ENCODE measurements around the gene MYH7. TPM values are rescaled to one million over a fixed set of nuclear protein-coding genes. Genes with fewer than 3 reads are reported as not detected.

The MYH7 gene
- polyA plus RNA-seq, 1 of the 3 experiments (the other 2 are of a cell fraction): not detected

DNA sequence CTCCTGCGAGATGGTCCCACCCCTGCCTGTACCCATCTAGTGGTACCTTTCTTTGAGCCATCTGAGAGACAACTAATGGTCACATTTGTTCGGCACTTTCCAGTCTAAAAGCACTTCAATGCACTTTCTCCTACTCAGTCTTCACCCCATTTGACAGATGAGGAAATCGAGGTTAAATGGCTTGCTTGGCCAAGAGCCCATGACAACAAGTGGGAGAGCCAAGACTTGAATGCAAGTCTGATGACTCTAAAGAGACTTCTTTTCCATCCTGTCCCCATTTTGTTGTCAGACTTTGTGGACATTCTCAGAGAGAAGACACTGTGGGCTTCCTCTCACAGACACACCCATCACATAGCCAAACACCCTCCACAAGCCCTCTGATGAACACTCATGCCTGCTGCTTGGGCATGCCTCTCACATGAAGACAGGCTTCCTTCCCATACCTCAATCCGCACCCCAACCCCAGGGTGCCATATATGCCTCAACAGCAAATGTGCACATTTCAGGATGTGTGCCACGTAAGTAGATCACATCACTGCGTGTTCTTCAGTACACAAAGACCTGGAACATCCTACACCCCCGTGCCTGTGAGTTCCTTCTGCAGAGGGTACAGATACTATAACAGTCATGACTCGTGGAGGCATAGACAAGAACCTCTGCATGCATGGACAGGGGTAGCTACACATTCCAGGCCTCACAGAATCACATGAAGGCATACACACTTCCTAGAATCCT lies 805 bp downstream of the MYH7 start:
- Histone ChIP-seq H3K36me3 (replicated peaks in 1 of 2; ENCODE audit: control insufficient read depth in 1 of 2, insufficient read depth in 2 of 2, low read length in 1 of 2) (no peaks in the 10 kb centered on the region), H3K4me3 (ENCODE audit: low read depth in 2 of 2, low read length in 1 of 2) (no peak overlapping the region), H3K9ac (no peak overlapping the region), H4K20me1 (ENCODE audit: insufficient read depth) (no peaks in the 10 kb centered on the region), H2AFZ (ENCODE audit: low read depth) (no peak overlapping the region), H3K4me2 (no peak overlapping the region), H3K79me2 (ENCODE audit: insufficient read depth) (no peaks in the 10 kb centered on the region), H3K27ac (ENCODE audit: low read depth in 2 of 2, low read length in 1 of 2) (no peak overlapping the region), H3K9me2 (no peaks in the 10 kb centered on the region), H3K4me1 (ENCODE audit: control insufficient read depth in 1 of 2, insufficient read depth in 2 of 2, low read depth in 1 of 2, low read length in 1 of 2) (no peaks in the 10 kb centered on the region; a peak in 1 of 4 replicates), H3K27me3 (ENCODE audit: insufficient read depth) (peaks cover 7% of the 10 kb centered on the region; the same call in 1 of the 2 replicates), H3K9me3 (no peaks in the 10 kb centered on the region), H3F3A (replicated peaks; ENCODE audit: insufficient read depth) (no peaks in the 10 kb centered on the region)
- DNase-seq: no peak
- WGBS (ENCODE audit: low lambda C conversion rate): 16% methylated on average over 8 of the region's 8 CpGs
- TF ChIP-seq EZH2phosphoT487 (IDR thresholded peaks at IDR 0.05; ENCODE audit: borderline replicate concordance, low read depth): no peak
- TF ChIP-seq NRF1 (IDR thresholded peaks at IDR 0.05; ENCODE audit: low read depth, low read length): no peak
- TF ChIP-seq TCF12 (IDR thresholded peaks at IDR 0.05): no peak
- TF ChIP-seq MXI1 (IDR thresholded peaks at IDR 0.05; ENCODE audit: low read depth, low read length): no peak
- TF ChIP-seq, protein P1, sequence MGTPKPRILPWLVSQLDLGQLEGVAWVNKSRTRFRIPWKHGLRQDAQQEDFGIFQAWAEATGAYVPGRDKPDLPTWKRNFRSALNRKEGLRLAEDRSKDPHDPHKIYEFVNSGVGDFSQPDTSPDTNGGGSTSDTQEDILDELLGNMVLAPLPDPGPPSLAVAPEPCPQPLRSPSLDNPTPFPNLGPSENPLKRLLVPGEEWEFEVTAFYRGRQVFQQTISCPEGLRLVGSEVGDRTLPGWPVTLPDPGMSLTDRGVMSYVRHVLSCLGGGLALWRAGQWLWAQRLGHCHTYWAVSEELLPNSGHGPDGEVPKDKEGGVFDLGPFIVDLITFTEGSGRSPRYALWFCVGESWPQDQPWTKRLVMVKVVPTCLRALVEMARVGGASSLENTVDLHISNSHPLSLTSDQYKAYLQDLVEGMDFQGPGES (IDR thresholded peaks at IDR 0.05; ENCODE audit: low read depth, low read length): no peak
- no peak for TF ChIP-seq RAD21 (IDR thresholded peaks at IDR 0.05; ENCODE audit: low read length)
- TF ChIP-seq, protein P2, sequence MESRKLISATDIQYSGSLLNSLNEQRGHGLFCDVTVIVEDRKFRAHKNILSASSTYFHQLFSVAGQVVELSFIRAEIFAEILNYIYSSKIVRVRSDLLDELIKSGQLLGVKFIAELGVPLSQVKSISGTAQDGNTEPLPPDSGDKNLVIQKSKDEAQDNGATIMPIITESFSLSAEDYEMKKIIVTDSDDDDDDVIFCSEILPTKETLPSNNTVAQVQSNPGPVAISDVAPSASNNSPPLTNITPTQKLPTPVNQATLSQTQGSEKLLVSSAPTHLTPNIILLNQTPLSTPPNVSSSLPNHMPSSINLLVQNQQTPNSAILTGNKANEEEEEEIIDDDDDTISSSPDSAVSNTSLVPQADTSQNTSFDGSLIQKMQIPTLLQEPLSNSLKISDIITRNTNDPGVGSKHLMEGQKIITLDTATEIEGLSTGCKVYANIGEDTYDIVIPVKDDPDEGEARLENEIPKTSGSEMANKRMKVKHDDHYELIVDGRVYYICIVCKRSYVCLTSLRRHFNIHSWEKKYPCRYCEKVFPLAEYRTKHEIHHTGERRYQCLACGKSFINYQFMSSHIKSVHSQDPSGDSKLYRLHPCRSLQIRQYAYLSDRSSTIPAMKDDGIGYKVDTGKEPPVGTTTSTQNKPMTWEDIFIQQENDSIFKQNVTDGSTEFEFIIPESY (IDR thresholded peaks at IDR 0.05; ENCODE audit: borderline replicate concordance, low read depth): no peak
- TF ChIP-seq, protein P3, sequence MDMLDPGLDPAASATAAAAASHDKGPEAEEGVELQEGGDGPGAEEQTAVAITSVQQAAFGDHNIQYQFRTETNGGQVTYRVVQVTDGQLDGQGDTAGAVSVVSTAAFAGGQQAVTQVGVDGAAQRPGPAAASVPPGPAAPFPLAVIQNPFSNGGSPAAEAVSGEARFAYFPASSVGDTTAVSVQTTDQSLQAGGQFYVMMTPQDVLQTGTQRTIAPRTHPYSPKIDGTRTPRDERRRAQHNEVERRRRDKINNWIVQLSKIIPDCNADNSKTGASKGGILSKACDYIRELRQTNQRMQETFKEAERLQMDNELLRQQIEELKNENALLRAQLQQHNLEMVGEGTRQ (IDR thresholded peaks at IDR 0.05; ENCODE audit: borderline replicate concordance, low read depth, low read length): no peak
- TF ChIP-seq FOSL2 (IDR thresholded peaks at IDR 0.05; ENCODE audit: borderline replicate concordance, low read depth): no peak
- TF ChIP-seq TEAD4 (IDR thresholded peaks at IDR 0.05; ENCODE audit: borderline replicate concordance, insufficient read depth): no peak
- no peak for TF ChIP-seq SMC3 (IDR thresholded peaks at IDR 0.05; ENCODE audit: low read depth, low read length)
- TF ChIP-seq, protein P4, sequence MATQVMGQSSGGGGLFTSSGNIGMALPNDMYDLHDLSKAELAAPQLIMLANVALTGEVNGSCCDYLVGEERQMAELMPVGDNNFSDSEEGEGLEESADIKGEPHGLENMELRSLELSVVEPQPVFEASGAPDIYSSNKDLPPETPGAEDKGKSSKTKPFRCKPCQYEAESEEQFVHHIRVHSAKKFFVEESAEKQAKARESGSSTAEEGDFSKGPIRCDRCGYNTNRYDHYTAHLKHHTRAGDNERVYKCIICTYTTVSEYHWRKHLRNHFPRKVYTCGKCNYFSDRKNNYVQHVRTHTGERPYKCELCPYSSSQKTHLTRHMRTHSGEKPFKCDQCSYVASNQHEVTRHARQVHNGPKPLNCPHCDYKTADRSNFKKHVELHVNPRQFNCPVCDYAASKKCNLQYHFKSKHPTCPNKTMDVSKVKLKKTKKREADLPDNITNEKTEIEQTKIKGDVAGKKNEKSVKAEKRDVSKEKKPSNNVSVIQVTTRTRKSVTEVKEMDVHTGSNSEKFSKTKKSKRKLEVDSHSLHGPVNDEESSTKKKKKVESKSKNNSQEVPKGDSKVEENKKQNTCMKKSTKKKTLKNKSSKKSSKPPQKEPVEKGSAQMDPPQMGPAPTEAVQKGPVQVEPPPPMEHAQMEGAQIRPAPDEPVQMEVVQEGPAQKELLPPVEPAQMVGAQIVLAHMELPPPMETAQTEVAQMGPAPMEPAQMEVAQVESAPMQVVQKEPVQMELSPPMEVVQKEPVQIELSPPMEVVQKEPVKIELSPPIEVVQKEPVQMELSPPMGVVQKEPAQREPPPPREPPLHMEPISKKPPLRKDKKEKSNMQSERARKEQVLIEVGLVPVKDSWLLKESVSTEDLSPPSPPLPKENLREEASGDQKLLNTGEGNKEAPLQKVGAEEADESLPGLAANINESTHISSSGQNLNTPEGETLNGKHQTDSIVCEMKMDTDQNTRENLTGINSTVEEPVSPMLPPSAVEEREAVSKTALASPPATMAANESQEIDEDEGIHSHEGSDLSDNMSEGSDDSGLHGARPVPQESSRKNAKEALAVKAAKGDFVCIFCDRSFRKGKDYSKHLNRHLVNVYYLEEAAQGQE (IDR thresholded peaks at IDR 0.05; ENCODE audit: low read depth, low read length): no peak
- TF ChIP-seq NFIC (IDR thresholded peaks at IDR 0.05; ENCODE audit: borderline replicate concordance): no peak
- TF ChIP-seq CHD2 (IDR thresholded peaks at IDR 0.05; ENCODE audit: low read length, partially characterized antibody): no peak
- TF ChIP-seq, protein P5, sequence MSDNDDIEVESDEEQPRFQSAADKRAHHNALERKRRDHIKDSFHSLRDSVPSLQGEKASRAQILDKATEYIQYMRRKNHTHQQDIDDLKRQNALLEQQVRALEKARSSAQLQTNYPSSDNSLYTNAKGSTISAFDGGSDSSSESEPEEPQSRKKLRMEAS (IDR thresholded peaks at IDR 0.05; ENCODE audit: low read depth): no peak
- no peak for TF ChIP-seq RCOR1 (IDR thresholded peaks at IDR 0.05; ENCODE audit: low read length)
- no peak for TF ChIP-seq YY1 (IDR thresholded peaks at IDR 0.05; ENCODE audit: low read depth)
- TF ChIP-seq SIN3A (IDR thresholded peaks at IDR 0.05; ENCODE audit: borderline replicate concordance, low read depth, low read length): no peak
- ChIA-PET CTCF (no interaction called here), POLR2A (no interaction called here)
